Measurements from ENCODE around the gene CLECL1.

DNA sequence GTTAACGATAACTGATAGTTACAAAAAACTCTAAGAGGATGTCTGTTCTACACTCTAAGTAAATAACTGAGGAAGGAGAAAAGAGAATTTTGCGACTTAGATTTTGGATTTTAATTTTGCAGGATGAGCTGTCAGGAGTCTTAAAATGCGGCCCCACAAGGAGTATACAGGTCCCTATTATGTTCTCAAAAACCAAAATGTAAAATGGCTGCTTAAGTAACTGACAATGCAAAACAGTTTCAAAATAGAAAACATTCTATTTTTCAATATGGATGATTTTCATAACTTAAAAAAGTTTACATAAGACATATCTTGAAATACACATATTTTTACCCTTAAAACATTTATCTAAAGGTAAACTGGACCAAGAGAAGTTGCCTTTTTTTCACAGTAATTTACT lies 25.2 kb upstream of the CLECL1 start:
- TF ChIP-seq, protein P1, sequence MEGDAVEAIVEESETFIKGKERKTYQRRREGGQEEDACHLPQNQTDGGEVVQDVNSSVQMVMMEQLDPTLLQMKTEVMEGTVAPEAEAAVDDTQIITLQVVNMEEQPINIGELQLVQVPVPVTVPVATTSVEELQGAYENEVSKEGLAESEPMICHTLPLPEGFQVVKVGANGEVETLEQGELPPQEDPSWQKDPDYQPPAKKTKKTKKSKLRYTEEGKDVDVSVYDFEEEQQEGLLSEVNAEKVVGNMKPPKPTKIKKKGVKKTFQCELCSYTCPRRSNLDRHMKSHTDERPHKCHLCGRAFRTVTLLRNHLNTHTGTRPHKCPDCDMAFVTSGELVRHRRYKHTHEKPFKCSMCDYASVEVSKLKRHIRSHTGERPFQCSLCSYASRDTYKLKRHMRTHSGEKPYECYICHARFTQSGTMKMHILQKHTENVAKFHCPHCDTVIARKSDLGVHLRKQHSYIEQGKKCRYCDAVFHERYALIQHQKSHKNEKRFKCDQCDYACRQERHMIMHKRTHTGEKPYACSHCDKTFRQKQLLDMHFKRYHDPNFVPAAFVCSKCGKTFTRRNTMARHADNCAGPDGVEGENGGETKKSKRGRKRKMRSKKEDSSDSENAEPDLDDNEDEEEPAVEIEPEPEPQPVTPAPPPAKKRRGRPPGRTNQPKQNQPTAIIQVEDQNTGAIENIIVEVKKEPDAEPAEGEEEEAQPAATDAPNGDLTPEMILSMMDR (conservative IDR thresholded peaks at IDR 0.05): no peak
- TF ChIP-seq ZFX (IDR thresholded peaks at IDR 0.05): no peak

All from C4-2B (cell line).